Fibroblast of skin of scalp (primary cell): ENCODE results near the gene CLEC1B. TPM values are rescaled to one million over a fixed set of nuclear protein-coding genes. Genes with fewer than 3 reads are reported as not detected.
A peak's percentile ranks its signal among the peaks of the same experiment; 100 is the strongest.
"Not testable (repeated sequence)": the region's sequence is repeated elsewhere in the genome, so short reads cannot be mapped to it uniquely, and the experiment has no call there.

Experiments
- DNase-seq: peaks from one replicate; pipeline ENCODE4 v3.0.0-alpha.2; 2013
- polyA plus RNA-seq, 2 experiments: library from polyadenylated mRNA; unstranded; fragments of 120-200 nt; gene quantifications; one replicate each; pipeline ENCODE4 v1.2.1, GENCODE V29; 2013; ENCODE audit not compliant: insufficient read length in 2 of 2

Gene CLEC1B
- not detected for polyA plus RNA-seq (2013, experiment 1 of 2; ENCODE audit: insufficient read length)
- polyA plus RNA-seq (2013, experiment 2 of 2; ENCODE audit: insufficient read length) = not detected

GRCh38 chr12:9999016-9999415 is at the start of gene CLEC1B:
Gene CLEC1B (minus strand): TSS chr12:9999121. CDS start chr12:9999100, 21 bp downstream.
- no peak for DNase-seq

DNA sequence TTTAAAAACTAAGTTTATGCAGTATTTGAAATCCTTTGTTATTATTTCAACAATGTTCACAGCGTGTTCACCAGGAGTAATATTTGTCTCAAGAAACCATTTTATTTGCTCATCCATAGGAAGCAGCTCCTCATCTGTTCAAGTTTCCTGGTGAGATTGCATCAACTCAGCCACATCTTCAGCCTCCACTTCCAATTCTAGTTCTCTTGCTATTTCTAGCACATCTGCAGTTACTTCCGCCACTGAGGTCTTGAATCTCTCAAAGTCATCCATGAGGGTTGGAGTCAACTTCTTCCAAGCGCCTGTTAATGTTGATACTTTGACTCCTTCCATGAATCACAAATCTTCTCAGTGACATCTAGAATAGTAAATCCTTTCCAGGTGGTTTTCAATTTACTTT is 49.6 kb upstream of the CLEC1B start:
- DNase-seq = no peak

DNA sequence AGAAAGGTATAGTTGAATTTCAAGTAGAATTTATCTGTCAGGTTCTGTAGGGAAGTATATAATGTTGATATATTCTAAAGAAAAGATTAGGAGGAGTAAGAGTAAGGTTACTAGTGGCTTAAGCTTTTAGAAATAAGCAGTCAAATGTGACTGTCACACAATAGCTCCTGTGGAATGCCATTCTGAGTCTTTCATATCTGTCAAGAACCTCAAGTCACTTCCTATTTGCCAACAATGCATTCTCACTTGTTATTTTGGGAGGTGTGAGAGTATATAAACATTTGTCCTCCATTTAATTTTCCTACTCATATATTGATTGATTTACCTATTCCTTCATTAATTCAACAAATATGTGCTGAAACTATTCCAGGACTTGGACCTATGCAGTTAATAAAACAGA is 43.2 kb upstream of the CLEC1B start:
- DNase-seq = no peak

DNA sequence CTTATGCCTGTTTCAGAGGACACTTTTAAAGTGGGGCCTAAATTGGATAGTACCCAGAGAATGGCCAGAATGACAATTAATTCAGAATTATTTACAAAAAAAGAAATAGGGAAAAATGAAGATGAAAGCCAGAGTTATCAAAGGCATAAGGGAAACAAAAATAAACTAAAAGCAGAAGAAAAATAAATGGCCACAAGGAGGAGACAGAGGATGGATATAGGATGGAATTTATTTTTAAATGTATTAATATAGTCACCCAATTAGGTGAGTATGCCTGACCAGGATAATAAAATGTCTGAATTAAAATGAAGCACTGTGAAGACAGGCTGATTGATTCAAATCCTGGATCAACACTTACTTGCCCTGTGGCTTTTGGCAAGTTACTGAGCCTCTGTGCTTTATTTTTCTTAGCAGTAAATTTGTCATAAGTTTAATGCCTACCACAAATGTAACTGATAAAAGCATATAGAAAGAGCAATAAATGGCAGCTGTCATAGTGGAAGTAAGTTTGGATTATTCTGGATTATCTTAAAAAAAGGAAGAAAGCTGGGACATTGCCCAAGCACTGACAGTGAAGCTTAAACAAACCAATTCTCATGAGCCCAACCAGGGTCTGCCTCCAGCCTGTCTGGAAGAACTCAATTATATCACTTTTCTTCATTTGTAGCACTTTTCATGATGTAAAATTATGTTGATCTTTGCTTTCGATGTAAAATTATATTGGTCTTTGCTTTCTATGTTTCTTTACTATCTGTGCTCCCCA is 35.0 kb upstream of the CLEC1B start:
- peak; percentile 4 for DNase-seq

GRCh38 chr12:10031771-10032175 is 32.9 kb upstream of the CLEC1B start:
- DNase-seq = peak; percentile 84

- DNase-seq = no peak
These were observed 32.4 kb upstream of the CLEC1B start for GRCh38 chr12:10031321-10031720.

- no peak for DNase-seq
These were observed 31.5 kb upstream of the CLEC1B start, which contains the start of gene CLEC9A for GRCh38 chr12:10030446-10030845. Gene CLEC9A (plus strand): TSS chr12:10030682. CDS start chr12:10052688, 22,006 bp downstream.

DNA sequence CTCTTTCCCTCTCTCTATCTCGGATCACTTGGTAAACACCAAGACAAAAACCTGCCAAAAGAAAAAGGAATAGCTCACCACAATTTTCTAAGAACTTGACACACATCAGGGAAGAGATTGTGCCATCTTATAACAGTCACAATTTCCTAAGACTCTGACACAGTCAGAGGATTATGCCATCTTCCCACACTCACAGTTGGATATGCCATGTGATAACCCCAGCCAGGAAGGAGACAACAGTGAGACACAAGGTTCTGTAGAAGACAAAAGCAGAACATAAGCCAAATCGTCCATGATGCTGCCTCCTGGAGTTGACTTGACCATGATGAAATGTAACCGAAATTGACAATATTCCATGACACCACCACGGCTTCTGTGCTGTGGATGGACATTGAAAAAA is 28.8 kb upstream of the CLEC1B start:
- DNase-seq = peak; percentile 27

GRCh38 chr12:10027311-10027710 is 28.4 kb upstream of the CLEC1B start:
- DNase-seq = peak; percentile 9

DNA sequence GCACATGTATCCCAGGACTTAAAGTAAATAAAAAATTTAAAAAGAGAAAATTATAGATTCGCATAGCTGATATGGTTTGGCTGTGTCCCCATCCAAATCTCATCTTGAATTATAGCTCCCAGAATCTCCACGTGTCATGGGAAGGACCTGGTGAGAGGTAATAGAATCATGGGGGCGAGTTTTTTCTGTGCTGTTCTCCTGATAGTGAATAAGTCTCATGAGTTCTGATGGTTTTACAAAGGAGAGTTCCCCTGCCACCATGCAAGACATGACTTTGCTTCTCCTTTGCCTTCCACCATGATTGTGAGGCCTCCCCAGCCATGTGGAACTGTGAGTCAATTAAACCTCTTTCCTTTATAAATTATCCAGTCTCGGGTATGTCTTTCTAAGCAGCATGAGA is 27.7 kb upstream of the CLEC1B start:
- not testable (repeated sequence) for DNase-seq

DNA sequence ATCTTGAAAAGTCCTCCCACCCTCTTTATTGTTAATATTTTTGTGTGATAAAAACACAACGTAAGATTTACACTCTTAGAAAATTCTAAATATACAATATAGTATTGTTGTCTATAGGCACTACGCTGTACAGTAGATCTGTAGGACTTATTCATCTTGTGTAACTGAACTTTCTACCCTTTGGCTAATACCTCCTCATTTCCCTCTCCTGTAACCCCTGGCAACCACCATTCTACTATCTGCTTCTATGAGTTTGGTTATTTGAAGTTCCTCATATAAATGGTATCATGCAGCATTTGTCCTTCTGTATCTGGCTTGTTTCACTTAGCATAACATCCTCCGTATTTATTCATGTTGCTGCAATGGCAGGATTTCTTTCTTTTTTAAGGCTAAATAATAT is 26.3 kb upstream of the CLEC1B start:
- DNase-seq = no peak

GRCh38 chr12:10021342-10021741 is 22.4 kb upstream of the CLEC1B start:
- DNase-seq = no peak

GRCh38 chr12:10018386-10018785 is 19.5 kb upstream of the CLEC1B start:
- no peak for DNase-seq

- peak; percentile 9 for DNase-seq
These were observed 18.0 kb upstream of the CLEC1B start for GRCh38 chr12:10016881-10017280.

- DNase-seq = no peak
These were observed 16.5 kb upstream of the CLEC1B start for GRCh38 chr12:10015450-10015849.

DNA sequence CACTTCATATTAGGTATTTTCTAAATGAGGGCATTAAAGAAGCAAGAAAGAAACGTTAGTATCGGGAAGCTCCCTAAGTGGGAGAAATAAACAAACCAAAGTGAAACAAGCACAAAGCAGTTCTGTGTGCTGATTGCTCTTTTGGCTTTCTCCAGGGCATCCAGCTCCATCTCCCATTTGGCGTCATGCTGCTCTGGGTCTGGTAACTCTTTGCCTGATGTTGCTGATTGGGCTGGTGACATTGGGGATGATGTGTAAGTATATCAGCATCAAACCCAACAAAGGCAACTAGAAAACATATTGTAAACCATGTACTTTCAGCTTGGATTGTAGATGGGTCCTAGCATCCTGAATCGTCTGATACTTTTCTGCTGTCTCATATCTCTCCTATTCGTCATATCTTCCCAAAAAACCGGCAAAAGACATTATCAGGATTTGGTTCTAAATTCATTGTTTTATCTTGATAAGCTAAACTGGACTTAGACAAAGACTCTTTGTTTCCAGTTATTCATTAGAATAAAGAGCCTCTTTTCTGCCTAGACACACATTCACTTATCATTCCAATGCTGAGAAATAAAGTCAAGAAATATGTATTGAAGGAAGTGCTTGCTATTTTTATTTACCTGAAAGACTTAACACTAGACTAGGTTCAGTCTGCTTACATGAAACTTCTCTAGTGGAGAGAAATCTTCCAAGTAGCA is 13.9 kb upstream of the CLEC1B start:
- no peak for DNase-seq

GRCh38 chr12:10001171-10001776 is 2.4 kb upstream of the CLEC1B start:
- no peak for DNase-seq

- no peak for DNase-seq
These were observed 6.6 kb downstream of the CLEC1B start for GRCh38 chr12:9992296-9992695.

DNA sequence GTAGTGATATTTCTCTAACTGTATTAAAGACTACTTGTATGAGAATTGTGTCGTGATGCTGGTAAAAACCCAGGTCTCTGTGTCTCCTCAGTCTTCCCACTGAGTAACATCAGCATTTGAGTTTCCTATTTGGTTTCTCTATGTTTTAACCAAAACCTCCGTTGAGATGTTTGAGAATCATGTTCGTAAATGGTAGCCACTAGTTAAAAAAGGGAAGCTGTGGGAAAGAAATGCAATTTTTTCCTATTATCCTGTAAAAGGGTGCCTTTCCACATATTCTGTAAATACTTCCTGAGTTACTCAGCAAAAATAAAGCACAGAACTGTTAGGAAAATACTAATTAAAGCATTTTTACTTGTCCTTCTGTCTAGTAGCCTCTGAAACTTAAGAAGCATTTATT is 7.0 kb downstream of the CLEC1B start:
- no peak for DNase-seq

- DNase-seq = no peak
These were observed 18.8 kb downstream of the CLEC1B start for GRCh38 chr12:9980126-9980525.

- no peak for DNase-seq
These were observed 21.0 kb downstream of the CLEC1B start for GRCh38 chr12:9977916-9978315.

- not testable (repeated sequence) for DNase-seq
These were observed 22.3 kb downstream of the CLEC1B start for GRCh38 chr12:9976626-9977025.

DNA sequence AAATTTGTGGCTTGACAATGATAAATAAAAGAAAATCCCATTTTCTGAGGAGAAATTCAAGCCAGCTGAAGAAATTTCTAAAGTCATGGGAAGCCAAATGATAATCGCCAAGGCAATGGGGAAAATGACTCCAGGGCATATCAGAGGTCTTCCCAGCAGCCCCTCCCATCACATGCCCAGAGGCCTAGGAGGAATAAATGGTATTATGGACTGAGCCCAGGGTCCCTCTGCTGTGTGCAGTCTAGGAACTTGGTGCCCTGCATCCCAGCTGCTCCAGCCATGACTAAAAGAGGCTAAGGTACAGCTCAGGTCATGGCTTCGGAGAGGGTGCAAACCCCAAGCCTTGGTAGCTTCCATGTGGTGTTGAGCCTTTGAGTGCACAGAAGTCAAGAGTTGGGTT is 23.3 kb downstream of the CLEC1B start:
- no peak for DNase-seq
